Measurements from ENCODE around the gene FAM217B.
A peak's percentile ranks its signal among the peaks of the same experiment; 100 is the strongest.
"Not testable (repeated sequence)": the region's sequence is repeated elsewhere in the genome, so short reads cannot be mapped to it uniquely, and the experiment has no call there.

Gene FAM217B

DNA sequence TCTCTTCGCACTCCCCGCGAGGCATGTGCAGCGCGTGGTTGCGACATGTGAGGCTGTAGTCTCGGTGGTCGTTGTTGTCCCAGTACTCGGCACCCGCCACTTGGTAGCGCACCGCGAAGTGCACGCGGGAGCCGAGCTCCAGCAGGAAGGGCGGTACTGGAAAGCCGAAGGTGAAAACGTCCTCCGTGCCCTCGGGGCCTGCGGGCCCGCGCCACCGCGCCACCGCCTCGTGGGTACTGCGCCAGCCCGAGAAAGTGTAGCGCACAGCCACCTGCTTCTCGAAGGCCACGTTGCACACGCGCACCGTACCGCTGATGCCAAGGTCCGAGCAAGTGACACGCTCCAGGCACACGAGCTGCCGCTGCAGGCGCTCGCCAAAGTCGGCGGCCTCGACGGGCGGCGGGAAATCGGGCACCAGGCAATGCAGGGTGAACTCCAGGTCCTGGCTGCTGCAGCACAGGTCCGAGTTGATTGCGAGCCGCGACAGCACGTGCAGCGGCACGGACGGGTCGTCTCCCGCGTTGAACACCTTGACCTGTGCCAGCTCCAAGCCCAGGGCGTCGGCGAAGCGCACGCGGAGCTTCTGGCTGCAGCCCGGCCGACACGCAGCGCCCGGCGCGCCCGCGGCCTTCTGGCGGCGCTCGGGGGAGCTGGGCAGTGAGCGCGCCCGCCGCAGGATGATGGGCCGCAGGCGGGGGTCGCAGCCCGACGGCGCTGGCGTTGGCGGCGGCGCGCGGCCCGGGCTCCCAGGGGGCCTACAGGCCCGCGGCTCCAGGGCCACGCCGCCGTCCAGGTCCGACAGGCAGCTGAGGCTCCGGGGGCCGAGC lies 924 bp upstream of the FAM217B start:
- DNase-seq, result peak; percentile 6

DNA sequence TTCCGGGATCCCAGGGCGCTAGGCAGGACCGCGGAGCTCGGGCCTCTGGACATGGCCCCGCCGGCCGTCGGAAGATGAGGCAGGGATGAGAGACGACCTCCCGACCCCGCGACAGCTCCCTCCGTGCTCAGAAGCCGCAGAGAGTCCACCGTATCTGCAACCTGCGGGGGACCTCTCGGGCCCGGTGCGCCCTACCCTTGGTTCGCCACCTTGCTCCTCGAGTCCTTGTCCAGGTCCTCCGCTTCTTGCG lies 385 bp upstream of the FAM217B start:
- DNase-seq, result no peak

DNA sequence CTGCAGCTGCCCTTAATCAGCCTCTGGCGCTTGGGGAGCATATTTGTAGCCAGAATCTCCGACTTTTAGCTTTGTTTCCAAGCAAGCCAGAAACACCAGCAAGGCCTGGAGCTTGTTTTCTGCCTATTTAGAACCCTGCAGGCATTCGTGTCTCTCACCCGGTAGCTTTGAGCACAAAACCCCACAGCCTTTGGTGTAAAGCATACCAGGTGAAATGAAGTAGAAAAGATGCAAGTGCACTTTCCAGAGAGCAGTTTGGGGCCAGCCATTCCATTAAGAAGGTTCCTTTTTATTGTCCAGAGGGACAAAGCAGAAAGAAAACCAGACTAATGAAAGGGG lies 736 bp downstream of the FAM217B start:
- DNase-seq, result no peak

DNA sequence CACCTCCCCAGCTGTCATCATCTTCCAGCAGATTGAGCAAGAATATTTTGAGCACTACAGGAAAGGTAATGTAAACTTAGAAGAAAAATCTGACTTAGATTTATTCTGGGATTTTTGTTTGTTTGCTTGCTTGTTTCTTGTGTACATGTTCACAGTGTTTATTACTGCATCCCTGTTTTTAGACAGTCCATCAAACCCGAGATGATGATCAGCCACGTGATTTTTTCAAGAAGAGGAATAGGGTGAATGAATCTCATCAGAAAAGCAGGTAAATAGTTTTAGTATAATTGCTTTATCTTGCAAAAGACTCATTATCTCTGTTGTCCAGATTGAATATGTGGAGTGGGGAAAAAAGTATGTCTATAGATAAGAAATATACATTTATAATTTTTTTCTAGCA lies 2.1 kb downstream of the FAM217B start:
- DNase-seq, result no peak

DNA sequence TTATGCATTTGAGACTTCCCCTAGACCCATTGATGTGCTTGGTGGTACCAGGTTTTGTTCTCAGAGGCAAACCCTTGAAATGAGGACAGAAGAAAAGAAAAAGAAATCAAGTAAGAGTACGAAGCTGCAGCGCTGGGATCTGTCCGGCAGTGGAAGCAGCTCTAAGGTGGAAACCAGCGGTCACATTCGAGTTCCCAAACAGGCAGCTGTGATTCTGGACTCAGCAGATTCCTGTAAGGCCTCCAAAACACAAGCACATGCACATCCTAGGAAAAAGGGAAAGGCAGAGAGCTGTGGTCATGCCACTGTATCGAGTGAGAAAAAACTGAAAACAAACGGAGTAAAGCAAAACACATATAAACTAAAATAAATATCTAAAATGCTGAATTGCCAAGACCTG lies 4.5 kb downstream of the FAM217B start:
- DNase-seq, result no peak

DNA sequence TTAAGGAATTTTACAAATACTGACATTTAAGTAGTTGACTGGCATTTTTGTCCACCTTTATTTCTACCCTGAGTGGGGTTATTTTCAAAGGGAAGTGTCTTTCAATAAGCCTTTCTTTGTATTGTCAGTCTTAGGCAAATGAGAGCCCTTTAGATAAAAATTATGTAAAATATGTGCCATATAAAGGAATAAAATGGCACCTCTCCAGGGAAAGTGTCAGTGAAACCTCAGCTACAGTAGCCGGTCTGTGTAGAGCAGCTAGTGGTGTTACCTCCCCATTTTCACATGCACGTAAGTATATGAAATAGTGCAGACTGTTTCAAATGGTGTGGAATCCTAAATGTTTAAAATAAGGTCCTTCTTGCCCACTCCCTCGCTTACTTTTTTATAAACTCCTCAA lies 5.0 kb downstream of the FAM217B start:
- DNase-seq, result peak; percentile 32

DNA sequence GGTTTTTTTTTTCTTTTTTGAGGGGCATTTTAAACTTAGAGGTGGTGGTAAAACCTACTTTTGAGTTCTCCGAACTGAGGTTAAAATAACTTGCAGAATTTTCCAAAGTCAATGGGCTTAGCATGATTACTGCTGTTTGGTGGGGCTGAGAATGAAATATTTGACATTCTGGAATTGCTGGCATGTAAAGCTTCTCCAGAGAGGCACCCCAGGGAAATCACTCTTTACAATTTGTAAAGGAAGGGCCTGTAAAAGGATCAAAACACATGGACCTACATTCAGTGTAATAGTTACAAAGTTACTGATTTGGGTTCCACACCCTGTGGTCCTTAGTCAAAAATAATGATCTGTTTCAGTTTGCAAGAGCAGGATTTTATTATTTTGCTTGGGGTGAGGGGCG lies 5.5 kb downstream of the FAM217B start:
- peak; percentile 43 for DNase-seq

DNA sequence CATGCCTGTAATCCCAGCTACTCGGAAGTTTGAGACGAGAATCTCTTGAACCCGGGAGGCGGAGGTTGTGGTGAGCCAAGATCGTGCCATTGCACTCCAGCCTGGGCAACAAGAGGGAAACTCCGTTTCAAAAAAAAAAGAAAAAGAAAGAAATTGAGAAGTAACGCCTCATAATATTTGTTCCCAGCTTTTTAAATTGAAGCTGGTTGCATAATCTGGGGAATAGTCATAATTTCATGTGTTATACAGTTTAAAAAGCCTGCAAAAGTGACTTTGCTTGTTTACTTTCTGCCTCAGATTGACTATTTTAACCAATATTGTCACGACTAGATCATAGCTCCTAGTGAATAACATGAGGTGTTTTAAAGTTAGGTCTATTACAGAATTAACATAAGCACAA lies 7.2 kb downstream of the FAM217B start:
- no peak for DNase-seq

DNA sequence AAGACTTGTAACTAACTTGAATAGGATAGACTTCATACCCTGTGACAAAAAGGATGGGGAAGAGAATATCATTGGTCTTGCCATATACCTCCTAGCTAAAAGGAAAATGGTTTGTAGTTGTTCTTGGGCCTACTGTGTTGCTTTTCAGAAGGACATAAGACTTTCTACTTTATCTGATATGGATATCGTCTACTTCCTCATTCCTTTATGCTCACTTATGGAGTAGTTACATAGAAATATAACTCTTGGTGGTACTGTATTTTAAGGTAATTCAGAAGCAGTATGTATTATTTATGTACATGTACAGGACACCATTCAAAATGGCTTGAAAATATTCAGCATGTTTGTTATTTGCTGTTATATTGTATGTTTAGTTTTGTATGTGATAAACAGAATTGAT lies 8.0 kb downstream of the FAM217B start:
- DNase-seq, result no peak

DNA sequence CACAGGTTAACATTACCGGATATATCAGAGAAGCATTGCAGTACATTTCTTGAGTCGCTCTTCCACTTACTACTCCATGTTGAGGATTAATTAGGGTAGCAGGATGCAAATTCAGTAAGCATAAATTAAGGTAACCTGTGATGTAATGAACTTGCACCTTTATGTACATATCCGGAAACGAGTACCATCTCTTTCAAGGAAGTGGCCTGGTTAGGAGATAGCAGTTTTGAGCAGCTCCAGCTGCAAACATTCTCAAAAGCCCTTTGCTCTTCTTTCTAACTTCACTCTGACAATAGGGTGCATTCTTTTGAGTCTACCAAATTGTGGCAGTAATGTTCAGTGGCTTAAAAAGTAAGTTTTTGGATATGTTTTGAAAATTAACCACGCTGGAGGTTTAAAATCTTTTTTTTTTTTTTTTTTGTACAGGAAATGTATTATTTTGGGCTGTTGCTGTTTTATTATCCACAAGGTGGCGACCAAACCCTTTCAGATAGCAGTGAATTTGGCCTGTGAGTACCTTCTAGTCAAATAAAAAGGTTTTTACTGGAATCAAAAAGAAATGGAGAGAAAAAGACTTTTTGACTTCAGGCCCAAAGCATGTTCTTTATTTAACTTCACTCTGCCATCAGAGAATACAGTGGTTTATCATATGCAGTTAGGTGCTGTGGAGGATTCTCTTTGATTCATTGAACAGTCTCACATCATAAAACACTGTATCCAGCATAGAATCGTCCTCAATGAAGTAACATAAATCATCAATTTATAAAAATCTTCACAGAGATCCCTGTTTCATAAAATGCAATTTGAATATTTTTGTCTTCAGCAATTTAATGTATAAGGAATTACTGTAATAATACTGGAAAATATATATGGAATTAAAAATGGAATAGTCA lies 8.9 kb downstream of the FAM217B start:
- peak; percentile 63 for DNase-seq

DNA sequence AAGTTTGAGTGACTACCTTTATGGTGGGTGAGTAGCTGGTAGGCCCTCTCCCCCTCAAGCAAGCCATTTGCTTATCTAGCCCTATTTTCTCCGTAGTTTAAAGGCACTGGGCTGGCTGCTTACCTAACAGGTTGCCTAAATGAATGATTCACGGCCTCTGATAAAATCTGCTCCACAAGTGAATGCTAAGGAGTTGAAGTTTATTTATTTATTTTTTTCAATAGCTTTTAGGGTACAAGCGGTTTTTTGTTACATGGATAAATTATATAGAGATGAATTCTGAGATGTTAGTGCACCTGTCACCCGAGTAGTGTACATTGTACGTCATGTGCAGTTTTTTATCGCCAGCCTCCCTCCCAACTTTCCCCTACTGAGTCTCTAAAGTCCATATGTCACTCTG lies 9.7 kb downstream of the FAM217B start:
- no peak for DNase-seq

DNA sequence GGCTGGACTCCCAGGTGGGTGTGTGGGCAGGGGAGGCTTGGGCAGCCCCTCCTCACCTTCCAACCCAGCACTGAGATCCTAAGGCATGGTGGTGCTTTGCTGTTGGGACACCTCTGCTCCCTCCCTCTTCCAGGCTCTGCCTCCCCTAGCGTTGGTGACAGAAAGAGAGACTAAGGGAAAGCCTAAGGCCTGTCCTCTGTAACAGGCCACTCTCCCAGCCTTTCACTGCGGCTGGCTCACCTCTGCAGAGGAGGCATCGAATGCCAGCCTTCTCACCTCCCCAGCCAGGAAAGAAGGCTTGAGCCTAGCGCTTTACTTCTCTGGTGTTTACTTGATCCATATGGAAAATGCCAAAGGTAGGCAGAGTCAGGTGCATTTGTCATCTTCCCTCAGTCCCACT lies 14.5 kb downstream of the FAM217B start:
- no peak for DNase-seq

DNA sequence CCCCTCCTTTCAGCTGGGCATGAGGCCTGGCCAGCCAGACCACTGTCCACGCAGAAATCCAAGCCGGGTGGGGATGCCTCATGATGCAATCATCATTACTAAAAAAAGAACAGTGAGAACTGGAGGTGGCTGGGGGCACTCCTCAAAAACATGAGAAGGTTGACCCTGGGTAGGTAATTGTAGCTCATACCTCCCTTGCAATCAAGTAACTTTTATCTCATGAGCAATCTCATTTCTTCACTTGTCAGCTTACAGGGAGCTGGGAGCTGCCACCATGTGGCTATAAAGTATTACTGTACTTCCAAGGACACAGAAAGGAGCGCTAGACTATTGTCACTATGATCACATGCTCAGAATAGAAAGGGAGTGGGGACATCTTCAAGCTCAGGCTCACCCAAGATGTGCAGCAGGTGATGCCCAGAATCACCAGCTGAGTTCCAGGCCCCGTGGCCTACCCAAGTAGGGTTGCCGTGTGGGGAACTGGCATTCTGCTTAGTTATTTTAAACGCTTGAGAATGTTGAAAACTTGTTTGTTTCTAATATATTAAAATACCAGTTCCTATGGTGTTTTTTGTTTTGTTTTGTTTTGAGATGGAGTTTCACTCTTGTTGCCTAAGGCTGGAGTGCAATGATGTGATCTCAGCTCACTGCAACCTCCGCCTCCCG lies 15.1 kb downstream of the FAM217B start:
- DNase-seq, result peak; percentile 21

DNA sequence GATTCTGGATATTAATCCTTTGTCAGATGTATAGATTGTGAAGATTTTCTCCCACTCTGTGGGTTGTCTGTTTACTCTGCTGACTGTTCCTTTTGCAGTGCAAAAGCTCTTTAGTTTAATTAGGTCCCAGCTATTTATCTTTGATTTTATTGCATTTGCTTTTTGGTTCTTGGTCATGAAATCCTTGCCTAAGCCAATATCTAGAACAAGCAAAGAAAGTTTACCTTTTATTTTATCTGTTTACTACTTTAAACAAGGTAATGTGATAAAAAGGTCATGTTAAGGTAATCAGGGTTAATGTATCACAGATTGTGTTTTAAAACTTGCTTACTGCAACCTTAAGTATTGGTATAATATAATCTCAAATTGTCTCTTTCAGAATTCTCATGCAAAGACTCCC lies 17.4 kb downstream of the FAM217B start:
- not testable (repeated sequence) for DNase-seq

DNA sequence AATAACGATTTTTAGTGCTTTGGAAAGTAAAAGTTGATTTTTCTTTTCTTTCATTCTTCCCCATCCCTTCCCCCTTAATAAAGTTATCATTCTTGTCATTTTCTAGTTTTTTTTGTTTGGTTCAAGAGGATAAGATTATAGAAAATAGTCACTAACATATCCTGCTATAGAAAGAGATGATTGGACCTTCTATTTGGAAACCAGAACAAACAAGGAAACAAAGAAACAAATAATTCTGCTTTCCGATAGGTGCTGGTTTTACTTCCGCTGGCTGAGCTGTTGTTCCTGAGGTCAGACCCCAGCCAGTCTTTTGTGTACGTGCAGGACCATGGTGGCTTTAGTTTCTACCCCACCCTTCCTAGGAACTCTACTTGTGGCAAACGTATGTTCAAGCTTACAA lies 17.9 kb downstream of the FAM217B start, which contains the start of gene CDH26:
TSS of gene CDH26 (plus strand) at position 301 of the 400 bp plus-strand sequence. CDS start 304 bp downstream, outside the sequence.
- DNase-seq, result no peak

DNA sequence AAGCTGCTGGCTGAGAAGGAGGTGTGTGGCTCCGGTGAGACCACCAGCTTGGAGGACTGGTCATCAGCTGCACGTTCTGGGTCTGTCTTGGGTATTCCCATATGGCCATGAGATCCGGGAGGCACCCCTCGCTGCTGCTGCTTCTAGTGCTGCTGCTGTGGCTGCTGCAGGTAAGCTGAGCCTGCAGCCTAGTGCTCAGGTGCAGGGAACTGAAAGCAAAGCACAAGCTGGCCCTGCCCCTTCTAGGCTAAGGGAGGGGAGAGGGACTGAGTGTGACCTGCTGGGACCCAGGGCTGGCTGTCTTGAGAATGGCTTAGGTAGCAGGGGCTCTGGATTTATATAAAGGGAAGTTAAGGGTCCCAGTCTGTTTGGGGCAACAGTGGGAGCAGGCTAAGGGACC lies 18.4 kb downstream of the FAM217B start:
- DNase-seq, result no peak

DNA sequence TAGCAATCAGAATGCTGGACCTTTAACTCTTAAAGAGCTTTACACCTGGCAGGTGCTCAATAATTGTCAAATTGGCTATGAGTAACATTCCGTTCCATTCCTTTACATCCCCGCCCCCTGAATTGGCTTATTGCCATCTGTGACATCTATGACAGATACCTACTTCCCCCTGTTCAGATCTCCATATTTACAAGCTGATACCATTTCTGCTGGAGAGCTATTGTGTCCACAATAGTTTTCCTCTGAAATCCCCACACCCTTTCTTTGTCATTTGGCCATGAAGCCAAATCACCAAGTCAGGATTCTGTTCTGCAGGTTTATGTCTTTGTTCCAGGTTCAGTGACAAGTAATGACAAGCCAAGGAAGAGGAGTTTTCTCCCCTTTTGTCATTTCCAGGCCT lies 21.2 kb downstream of the FAM217B start:
- no peak for DNase-seq

DNA sequence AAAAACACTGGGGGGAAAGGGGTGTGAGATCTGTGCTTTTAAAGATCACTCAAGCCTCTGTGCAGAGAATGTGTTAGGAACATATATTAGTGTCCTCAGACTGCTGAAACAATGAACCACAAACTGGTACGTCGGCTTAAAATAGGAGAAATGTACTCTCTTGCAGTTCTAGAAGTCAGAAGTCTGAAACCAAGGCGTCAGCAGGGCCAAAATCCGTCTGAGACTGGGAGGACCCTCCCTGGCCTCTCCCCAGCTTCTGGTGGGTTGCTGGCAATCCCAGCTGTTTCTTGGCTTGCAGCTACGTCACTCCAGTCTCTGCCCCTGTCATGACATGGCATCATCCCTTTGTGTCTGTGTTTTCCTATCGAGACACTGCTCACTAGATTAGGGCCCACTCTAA lies 22.0 kb downstream of the FAM217B start:
- DNase-seq, result no peak

DNA sequence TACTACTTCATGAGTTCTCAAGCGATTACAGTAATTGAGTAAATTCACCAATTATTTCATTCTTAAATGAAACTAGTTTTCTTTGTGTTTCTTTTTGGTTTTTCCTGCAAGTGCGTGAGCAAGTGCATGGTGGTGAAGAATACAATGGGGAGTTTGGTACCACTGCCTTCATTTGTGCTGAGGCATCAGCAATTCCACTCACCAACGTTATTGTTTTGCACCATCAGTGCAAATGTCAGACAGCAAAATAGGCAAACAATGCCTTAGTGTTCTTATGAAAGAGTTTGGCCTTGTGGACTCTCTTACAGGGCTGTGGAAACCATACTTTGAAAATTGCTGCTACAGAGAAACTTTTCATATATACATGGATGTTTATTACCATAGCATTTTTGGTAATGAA lies 26.2 kb downstream of the FAM217B start:
- no peak for DNase-seq

DNA sequence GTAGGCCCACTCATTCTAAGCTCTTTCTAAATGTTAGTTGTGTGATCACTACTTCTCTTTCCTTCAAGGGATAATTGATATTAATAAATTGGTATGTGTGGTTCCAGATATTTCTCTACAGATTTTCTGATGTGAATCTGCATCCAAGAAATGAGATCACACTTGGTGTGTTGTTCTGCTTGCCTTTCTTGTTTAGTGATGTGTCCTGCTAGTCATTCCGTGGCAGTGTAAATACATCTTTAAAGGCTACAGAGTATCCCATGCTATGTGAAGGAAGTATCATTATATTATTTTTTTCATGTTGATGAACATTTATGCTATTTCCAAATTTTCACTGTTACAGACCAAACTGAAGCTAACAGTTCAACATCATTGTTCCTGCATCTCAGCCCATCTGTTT lies 31.2 kb downstream of the FAM217B start:
- DNase-seq, result no peak

DNA sequence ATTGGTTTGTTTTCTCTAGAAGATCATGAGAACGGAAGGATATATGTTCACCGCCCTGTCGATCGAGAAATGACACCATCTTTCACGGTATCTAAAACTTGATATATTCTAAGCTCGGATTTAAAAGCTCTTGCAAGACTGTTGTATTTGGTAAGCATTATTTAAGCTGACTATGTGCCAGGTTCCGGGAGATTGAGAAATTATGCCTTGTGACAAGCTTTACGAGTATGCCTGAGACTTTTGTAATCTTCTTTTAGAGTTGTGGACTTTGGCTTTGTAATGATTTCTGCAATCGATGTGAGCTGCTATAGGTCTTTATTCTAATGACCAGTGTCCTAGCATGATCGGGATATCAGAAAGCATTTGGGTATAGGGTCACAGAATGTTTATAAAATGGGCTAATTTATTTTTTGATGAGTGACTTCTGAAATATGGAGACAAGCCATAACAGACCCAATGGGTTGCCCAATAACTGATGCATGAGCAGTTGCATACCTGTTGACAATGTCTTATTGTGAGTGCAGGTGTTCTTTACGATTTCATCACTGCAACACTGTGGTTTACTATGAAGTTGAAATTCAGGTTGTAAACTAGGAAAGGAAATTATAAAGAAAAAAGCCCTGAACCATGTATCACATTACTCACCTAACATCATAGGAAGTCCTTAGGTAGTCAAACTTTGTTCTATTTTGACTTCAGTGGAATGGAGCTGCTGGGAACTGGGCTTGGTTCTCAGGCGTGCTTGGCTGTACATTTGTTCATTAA lies 32.0 kb downstream of the FAM217B start:
- no peak for DNase-seq

DNA sequence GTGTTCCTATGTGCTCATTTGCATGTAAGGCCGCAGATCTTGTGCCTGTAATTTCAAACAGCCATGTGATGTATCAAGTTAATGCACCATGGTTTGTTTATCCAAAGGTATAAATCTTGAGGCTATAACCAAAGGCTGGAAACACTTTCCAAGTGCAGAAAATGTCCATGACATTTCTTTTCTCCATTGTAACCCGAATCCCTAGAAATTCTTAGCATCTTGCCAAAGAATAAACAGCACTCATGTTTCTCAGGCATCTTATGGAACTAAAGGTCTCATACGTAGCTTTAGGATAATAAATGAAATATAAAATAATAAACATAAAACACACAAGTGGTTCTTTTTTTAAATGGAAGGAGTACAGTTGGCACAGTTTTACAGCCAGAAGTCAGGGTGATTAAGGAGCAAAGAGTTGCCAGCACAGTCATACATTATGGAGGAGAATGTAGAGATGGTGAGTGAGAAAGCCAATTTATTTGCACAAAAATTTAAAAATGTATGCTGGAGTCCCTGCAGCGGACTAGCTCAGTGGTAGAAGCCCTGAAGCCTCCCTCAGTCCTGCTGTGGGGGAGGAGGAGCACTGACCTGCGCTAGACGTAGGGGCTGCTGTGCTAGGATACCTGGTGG lies 36.1 kb downstream of the FAM217B start:
- no peak for DNase-seq

DNA sequence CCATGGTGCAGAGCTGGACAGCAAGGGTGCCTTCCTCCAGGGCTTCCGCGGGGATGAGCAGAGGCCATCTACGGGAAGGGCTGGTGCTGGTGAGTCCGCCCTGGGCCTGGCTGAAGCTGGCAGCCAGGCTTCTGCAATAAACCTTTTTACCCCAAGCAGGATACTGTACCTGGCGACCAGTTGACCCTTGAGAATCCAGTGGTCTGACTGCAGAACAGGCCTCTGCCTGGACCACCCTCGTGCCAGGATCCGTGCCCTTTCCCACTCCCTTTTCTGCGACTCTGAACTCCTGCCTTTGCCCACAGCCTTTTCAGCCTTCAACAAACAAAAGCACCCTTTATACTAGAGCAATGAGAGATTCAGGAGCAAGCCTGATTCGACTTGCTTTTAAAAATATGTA lies 36.9 kb downstream of the FAM217B start:
- no peak for DNase-seq
